Loucy (cell line): ENCODE measurements around the gene CDH13.

Experiments
- CTCF ChIP-seq: fragments of 200-600 bp; sonication (generic); conservative IDR thresholded peaks from 2 replicates; pipeline ENCODE4 v1.5.1; 2014; ENCODE audit warnings: mild to moderate bottlenecking, antibody characterized with exemption, low read length
- EZH2phosphoT487 ChIP-seq: fragments of 200-600 bp; IDR thresholded peaks from 2 replicates; pipeline ENCODE4 v1.6.1; 2018; ENCODE audit warnings: antibody characterized with exemption, mild to moderate bottlenecking, moderate library complexity, borderline replicate concordance

DNA sequence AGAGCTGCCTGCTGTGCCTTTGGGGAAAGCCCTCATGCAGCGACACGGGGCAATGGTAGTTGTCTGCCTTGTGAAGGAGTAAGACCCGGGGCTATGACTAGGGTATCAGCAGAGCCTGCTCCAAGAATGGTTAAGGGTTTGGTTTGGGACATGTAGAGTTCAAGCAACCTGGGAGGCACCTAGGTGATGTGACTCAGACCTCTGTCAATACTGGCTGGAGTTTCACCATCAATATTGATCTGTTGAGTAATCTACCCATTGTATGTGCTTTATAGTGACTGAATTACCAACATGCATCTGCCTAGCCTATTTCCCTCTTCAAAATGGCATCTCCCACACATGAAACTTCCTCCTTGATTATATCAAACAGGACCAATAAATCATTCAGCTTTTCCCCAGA, 782.6 kb downstream of the CDH13 start:
- TF ChIP-seq CTCF (no peak), EZH2phosphoT487 (no peak)
